IMR-90 (cell line): Measurements from ENCODE around the gene RPS15A. TPM values are rescaled to one million over a fixed set of nuclear protein-coding genes. Genes with fewer than 3 reads are reported as not detected.

Experiments
- CTCF ChIP-seq: conservative IDR thresholded peaks from 2 replicates; pipeline ENCODE4 v1.5.1; 2012; ENCODE audit warnings: mild to moderate bottlenecking, low read depth, low read length, improper control_type of control experiment
- FOS ChIP-seq: fragments of 150-350 bp; IDR thresholded peaks from 2 replicates; pipeline ENCODE4 v1.6.1; 2016; ENCODE audit warnings: low read depth, low read length
- MAZ ChIP-seq: IDR thresholded peaks from 2 replicates; pipeline ENCODE4 v1.6.1; 2012; ENCODE audit warnings: low read depth, mild to moderate bottlenecking, low read length, improper control_type of control experiment, moderate library complexity, borderline replicate concordance
- POLR2A ChIP-seq: IDR thresholded peaks from 2 replicates; pipeline ENCODE4 v1.6.1; 2012; ENCODE audit warnings: mild to moderate bottlenecking, low read depth, low read length
- polyA plus RNA-seq, 3 experiments: library from polyadenylated mRNA; depleted of rRNA; stranded (reverse); fragments of >200 nt; gene quantifications; 2 replicates each; pipeline ENCODE4 v1.2.3, GENCODE V29; 2012; ENCODE audit warnings: low replicate concordance in 1 of 3
- total RNA-seq: library from RNA; depleted of rRNA; stranded (reverse); fragments of >200 nt; gene quantifications from 2 replicates; pipeline ENCODE4 v1.2.3, GENCODE V29; 2012

Gene RPS15A
- total and polyA plus RNA-seq, 2 of the 4 experiments (the other 2 are of a cell fraction) = 4,588 to 4,619 TPM

DNA sequence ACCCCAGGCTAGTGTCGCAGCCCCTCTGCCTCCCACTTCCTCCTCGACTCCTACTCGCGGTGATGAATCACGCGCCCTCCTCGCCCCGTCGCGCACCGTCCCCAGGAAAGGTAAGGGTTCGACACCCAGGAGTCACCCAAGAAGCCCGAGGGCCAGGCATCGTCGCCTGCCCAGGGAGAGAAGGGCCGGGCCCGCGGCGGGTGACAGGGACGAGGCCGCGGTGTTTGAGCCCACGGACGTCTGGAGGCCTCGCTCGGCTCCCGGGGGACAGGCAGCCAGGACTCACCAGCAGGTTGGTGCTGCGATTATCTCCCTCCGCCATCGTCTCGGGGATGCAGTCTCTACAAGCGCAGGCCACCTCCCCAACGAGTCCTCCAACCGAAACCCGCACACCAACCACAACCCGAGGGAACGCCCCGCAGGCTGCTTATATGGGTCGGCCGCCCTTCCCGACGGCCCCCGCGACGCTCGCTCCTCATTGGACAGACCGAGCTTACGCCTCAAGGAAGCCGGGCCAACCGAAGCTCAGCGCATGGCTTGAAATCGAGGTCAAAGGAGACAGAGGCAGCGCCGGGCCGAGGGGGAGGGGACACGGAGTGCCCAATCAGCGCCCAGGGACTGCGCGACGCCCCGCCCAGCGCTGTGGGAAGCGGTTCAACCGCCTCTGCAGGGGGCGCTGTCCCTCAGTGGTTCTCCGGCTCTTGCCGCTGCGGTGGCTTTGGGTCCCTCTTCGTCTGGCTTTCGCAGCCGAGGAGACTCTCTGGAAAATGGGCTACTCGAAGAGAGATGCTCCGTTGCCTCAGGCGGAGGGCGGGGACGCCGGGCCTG, 11.2 kb upstream of the RPS15A start, which contains the start of gene ARL6IP1 (continued):
- TF ChIP-seq CTCF (peak; percentile 94), MAZ (peak; percentile 86; the same call in 1 of the 2 replicates), FOS (no peak; the same call in 1 of the 2 replicates), POLR2A (peak; percentile 100)
